HG03432 (cell line): ENCODE measurements around the gene TTC27.
"Not testable (repeated sequence)": the region's sequence is repeated elsewhere in the genome, so short reads cannot be mapped to it uniquely, and the experiment has no call there.

Experiments
- ATAC-seq: cut with Tn5 transposase; IDR thresholded peaks from one replicate; pipeline ENCODE4 v1.9.1; 2021; ENCODE audit warnings: mild to moderate bottlenecking, moderate library complexity; ENCODE audit not compliant: unreplicated experiment

Gene TTC27

GRCh38 chr2:32846274-32846673 is 218.4 kb downstream of the TTC27 start:
- not testable (repeated sequence) for ATAC-seq

DNA sequence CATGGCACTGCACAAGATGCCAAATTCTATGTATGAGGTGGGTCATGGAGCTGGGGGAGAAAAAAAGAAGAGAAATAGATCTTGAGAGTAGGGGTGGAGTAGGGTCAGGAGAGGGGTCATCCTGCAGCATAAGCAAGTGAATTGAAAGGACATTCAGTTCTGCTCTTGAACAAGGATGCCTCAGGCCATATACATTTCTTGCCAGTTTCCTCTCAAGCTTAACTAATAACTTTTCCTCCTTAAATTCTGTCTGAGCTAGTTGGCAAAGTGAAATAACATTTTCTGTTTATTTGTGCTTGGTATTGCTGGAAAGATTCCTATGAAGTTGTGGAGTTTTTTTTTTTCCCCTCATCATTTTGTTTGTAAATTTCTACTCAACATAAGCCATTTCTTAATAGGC is 219.9 kb downstream of the TTC27 start:
- ATAC-seq = no peak

DNA sequence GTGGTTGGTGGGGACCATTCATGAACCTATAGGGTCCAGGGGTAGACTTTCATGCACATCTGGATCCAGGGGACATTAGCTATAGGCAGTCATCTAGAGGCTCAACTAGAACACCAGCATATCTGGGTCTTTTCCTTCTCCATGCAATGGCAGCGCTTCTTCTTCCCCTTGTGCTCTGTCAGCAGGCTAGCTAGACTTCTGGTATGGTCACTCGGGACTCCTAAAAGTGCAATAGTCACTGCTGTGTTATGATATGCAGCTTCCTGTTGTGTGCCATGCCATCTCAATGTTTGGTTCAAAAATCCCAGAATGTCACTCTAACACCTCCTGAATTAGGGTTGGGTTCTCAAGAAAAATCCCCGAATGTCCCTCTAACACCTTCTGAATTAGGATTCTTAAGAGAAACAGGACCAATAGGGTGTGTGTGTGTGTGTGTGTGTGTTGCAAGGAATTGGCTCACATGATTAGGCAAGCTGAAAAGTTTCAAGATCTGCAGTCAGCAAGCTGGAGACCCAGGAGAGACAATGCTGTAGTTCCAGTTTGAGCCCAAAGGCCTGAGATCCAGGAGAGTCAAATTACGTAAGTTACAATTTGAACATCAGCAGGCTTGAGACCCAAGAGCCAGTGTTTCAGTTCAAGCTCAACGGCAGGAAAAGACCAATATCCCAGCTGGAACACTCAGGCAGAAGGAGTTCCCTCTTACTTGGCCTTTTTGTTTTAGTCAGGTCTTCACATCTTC is 221.8 kb downstream of the TTC27 start:
- no peak for ATAC-seq

- no peak for ATAC-seq
Observed at GRCh38 chr2:32851777-32852439, 224.1 kb downstream of the TTC27 start.

DNA sequence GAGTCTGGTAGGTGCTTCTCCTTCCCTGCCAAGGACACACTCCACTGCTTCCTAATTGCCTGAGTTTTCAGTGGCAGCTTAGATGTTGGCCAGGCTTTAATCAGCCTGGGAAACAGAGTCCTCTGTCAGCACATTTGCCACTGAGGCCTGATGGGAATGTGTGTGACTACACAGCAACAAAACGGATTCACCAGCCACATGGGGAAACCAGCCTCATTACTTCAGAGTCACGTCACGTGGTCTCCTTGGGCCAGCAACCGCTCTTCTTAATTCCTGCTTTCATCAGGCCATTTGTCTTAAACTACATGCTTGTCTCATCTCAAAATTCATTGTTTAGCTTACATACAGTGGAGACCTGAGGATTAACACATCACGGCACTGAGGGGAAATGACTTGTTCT is 225.0 kb downstream of the TTC27 start:
- no peak for ATAC-seq

DNA sequence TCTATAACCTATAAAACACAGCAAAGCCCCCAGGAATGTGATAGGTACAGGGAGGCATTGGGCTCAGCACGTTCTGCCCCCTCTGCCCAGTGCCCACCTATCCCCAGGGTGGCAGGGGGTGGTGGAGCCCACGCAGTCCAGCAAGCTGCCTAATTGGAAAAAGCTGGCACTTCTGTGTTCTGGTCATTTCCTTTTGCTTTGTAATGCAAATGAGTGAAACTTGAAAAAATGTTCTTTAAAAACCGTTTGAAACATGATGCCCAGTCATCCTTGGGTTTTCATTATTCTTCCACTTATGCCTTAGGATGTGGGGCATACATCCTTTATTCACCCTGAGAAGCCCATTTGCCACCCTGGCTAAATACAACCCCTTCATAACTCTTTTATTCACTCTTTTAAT is 229.0 kb downstream of the TTC27 start:
- no peak for ATAC-seq

GRCh38 chr2:32858713-32859112 is 230.9 kb downstream of the TTC27 start:
- no peak for ATAC-seq

GRCh38 chr2:32860385-32860784 is 232.5 kb downstream of the TTC27 start:
- ATAC-seq = no peak

- no peak for ATAC-seq
Observed at GRCh38 chr2:32862269-32863055, 234.6 kb downstream of the TTC27 start.

DNA sequence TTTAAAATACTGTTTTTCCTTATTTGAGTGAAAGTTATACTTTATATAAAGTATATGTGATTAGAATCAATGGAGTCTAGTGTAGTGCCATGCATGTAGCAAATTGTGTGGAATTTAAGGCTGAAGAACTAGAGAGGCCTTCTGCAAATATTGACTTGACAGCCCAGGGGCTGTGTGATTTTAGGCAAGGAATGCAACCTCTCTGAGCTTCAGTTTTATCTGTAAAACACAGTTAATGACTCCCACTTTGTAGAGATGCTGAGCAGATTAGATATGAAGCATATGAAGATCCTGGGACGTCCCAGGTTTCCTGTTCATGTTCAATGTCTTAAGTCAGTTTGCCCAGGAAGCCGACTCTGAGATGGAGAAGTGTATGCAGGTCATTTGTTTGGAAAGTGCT is 235.5 kb downstream of the TTC27 start:
- no peak for ATAC-seq

GRCh38 chr2:32863803-32864202 is 236.0 kb downstream of the TTC27 start:
- no peak for ATAC-seq

DNA sequence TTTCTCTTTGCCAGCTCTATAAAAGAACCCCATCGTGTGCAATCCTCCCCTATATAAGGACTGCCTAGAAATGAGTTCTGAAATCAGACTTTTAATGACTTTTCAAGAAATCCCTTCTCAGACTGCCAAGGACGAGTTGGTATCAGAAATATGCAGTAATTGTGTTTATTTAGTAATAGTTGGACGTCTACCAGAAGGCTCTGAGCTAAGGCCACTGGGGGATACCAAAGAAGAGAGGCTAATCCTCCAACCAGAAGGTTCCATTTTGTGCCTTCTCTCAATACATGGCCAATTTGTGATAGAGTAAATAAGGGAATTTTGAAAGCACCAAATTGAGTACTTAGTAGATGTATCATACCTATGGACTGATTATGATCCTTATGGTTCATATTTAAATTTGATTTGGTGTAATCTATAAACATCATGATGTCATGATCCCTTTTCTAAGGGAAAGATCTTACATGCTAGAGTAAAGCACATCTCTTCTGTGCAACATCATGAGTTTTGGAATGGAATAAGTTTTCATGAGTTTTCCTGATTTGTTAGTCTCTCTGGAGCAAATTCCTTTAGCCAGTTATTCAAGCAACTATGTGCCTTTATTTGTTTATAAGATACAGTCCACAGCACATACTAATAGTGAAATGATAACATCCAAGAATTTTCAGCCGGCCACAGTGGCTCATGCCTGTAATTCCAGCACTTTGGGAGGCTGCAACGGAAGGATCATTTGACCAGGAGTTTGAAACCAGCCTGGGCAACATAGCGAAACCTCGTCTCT is 236.7 kb downstream of the TTC27 start:
- ATAC-seq = no peak

DNA sequence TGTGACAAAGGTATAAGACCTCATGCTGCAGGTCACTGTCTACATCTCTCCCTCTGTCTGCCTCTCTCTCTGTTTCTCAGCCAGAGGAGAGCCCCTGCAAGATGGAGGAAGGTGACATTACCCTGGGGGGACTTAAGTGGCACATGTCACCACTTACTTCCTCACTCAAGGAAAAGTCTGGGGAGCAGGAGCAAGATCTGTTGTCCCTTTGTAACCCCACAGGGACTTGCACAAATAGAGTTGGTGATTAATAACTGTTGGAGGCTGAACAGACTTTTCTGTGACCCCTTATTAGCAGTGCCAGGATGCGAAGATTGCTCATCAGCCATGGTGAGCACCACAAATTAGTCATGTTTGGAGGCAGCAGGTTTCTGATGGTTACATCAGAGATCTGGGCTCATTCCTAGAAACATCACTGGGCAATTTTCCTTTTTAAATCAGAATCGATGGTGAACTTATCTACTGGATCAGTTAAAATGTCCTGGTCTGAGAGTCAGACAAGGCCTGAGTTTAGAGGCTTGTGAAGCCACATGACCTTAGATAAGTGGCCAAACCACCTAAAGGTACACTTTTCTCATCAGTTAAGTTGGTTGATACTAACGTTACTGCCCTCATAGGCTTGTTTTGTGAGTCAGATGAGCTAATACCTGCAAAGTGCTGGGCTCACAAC is 237.7 kb downstream of the TTC27 start:
- peak; percentile 64 for ATAC-seq

- not testable (repeated sequence) for ATAC-seq
Observed at GRCh38 chr2:32866462-32866861, 238.6 kb downstream of the TTC27 start.
